A673 (cell line): ENCODE measurements around the gene CDK14. TPM values are rescaled to one million over a fixed set of nuclear protein-coding genes. Genes with fewer than 3 reads are reported as not detected.

Experiments
- BruUV-seq: library from RNA; stranded (reverse); fragments of 400-500 nt; replicated peaks from 2 replicates; lab custom pipeline; 2021; lab: Mats Ljungman, UMichigan
- CTCF ChIA-PET: fragments of 300-600 bp; sonication (Branson Sonifier 250); formaldehyde crosslinking; loops from one replicate; lab custom pipeline; 2022; ENCODE audit warnings: antibody characterized with exemption; lab: Charles Lee
- POLR2A ChIA-PET: fragments of 300-600 bp; sonication (Branson Sonifier 250); formaldehyde crosslinking; loops from one replicate; lab custom pipeline; 2022; ENCODE audit warnings: antibody characterized with exemption; ENCODE audit not compliant: low non-redundant PET; lab: Charles Lee
- DNase-seq: peaks from one replicate; pipeline ENCODE4 v3.0.0-alpha.2; 2015; ENCODE audit warnings: low spot score
- H3K27ac ChIP-seq: fragments of 200-600 bp; sonication (generic); 2 replicates; pipeline ENCODE4 v1.5.1; 2016; ENCODE audit warnings: mixed run types, low read depth, mild to moderate bottlenecking, mixed read lengths, antibody characterized with exemption, low read length; ENCODE audit not compliant: poor library complexity, severe bottlenecking
- H3K27me3 ChIP-seq: fragments of 200-600 bp; sonication (generic); replicated peaks from 2 replicates; pipeline ENCODE4 v1.6.1; 2017; ENCODE audit warnings: mixed run types, low read depth, mild to moderate bottlenecking, mixed read lengths, antibody characterized with exemption, low read length; ENCODE audit not compliant: insufficient read depth, poor library complexity
- H3K36me3 ChIP-seq: fragments of 200-600 bp; sonication (generic); 2 replicates; pipeline ENCODE4 v1.6.1; 2016; ENCODE audit warnings: mixed run types, mild to moderate bottlenecking, mixed read lengths, antibody characterized with exemption, low read length; ENCODE audit not compliant: insufficient read depth, poor library complexity, severe bottlenecking
- H3K4me1 ChIP-seq: fragments of 200-600 bp; sonication (generic); 2 replicates; pipeline ENCODE4 v1.6.1; 2017; ENCODE audit warnings: mixed run types, mild to moderate bottlenecking, mixed read lengths, antibody characterized with exemption, low read length; ENCODE audit not compliant: insufficient read depth, poor library complexity, severe bottlenecking
- H3K4me3 ChIP-seq: fragments of 200-600 bp; sonication (generic); 2 replicates; pipeline ENCODE4 v1.5.1; 2016; ENCODE audit warnings: low read depth, mixed run types, mild to moderate bottlenecking, mixed read lengths, low read length; ENCODE audit not compliant: poor library complexity, severe bottlenecking
- H3K9me3 ChIP-seq: fragments of 200-600 bp; sonication (generic); 2 replicates; pipeline ENCODE4 v1.6.1; 2016; ENCODE audit warnings: mixed run types, low read depth, mild to moderate bottlenecking, mixed read lengths, antibody characterized with exemption, low read length; ENCODE audit not compliant: poor library complexity, severe bottlenecking
- CTCF ChIP-seq: fragments of 300-800, 200-600 bp; sonication (generic); conservative IDR thresholded peaks from 2 replicates; pipeline ENCODE4 v1.5.1; 2017; ENCODE audit warnings: low read depth, mild to moderate bottlenecking, antibody characterized with exemption, low read length, moderate library complexity, mixed read lengths
- EZH2 ChIP-seq: fragments of 200-600 bp; sonication (generic); IDR thresholded peaks from 2 replicates; pipeline ENCODE4 v1.6.1; 2017; ENCODE audit warnings: borderline replicate concordance, low read depth, mild to moderate bottlenecking, mixed read lengths, antibody characterized with exemption, low read length; ENCODE audit not compliant: poor library complexity, severe bottlenecking
- intact Hi-C: fragments of 100-400 bp; cut with micrococcal nuclease; formaldehyde crosslinking; loops from one replicate; pipeline ENCODE4 v1.10.0; 2022; ENCODE audit not compliant: unreplicated experiment
- total RNA-seq: library from RNA; stranded (reverse); gene quantifications from 2 replicates; pipeline ENCODE4 v1.2.3, GENCODE V29; 2021

Gene CDK14
- total RNA-seq, 1 experiment from 2014 or later: 128 TPM

- H3K9me3 ChIP-seq: no peaks in the 10 kb centered on the region
- H3K4me3 ChIP-seq: no peak overlapping the region
- TF ChIP-seq EZH2: no peak
- TF ChIP-seq CTCF: no peak
- H3K36me3 ChIP-seq: no peaks in the 10 kb centered on the region
- BruUV-seq: no TSS peak
- CTCF ChIA-PET: no interaction called here
- DNase-seq: no peak
- intact Hi-C loops: no loop called here
- POLR2A ChIA-PET: no interaction called here
- H3K4me1 ChIP-seq: peaks cover 45% of the 10 kb centered on the region
- H3K27ac ChIP-seq: peak overlapping the region; percentile 68
- no peaks in the 10 kb centered on the region for H3K27me3 ChIP-seq
Measured at GRCh38 chr7:90818341-90818740, 222.2 kb downstream of the CDK14 start.

GRCh38 chr7:90821961-90822620 is 226.0 kb downstream of the CDK14 start:
- no peak overlapping the region for H3K4me3 ChIP-seq
- no peak for DNase-seq
- intact Hi-C loops: no loop called here
- CTCF ChIA-PET: no interaction called here
- no peaks in the 10 kb centered on the region for H3K9me3 ChIP-seq
- no TSS peak for BruUV-seq
- TF ChIP-seq CTCF (no peak), EZH2 (no peak)
- H3K36me3 ChIP-seq: no peaks in the 10 kb centered on the region
- H3K4me1 ChIP-seq: peaks cover 67% of the 10 kb centered on the region
- H3K27me3 ChIP-seq: no peaks in the 10 kb centered on the region
- no peak overlapping the region for H3K27ac ChIP-seq
- POLR2A ChIA-PET: no interaction called here

GRCh38 chr7:90824386-90825307 is 228.5 kb downstream of the CDK14 start:
- intact Hi-C loops: no loop called here
- Histone ChIP-seq H3K4me1 (peaks cover 43% of the 10 kb centered on the region), H3K27ac (peak overlapping the region; percentile 61), H3K9me3 (peaks cover 10% of the 10 kb centered on the region), H3K4me3 (no peak overlapping the region), H3K36me3 (peaks cover 15% of the 10 kb centered on the region), H3K27me3 (no peaks in the 10 kb centered on the region)
- CTCF ChIA-PET: no interaction called here
- POLR2A ChIA-PET: no interaction called here
- DNase-seq: peak; percentile 86
- TF ChIP-seq CTCF (no peak), EZH2 (no peak)
- BruUV-seq: no TSS peak
